Left ventricle myocardium inferior (tissue), 1 donor: Measurements from ENCODE around the gene MPZL1. TPM values are rescaled to one million over a fixed set of nuclear protein-coding genes. Genes with fewer than 3 reads are reported as not detected.

ENCODE experiments used
- DNase-seq: peaks from one replicate; pipeline ENCODE4 v3.0.0-alpha.2; 2020
- H3K27ac ChIP-seq: fragments of 200-600 bp; replicated peaks from 2 replicates; pipeline ENCODE4 v1.8.0; 2021
- H3K27me3 ChIP-seq: fragments of 200-600 bp; 2 replicates; pipeline ENCODE4 v1.8.0; 2021; ENCODE audit warnings: low read depth
- H3K36me3 ChIP-seq: fragments of 200-600 bp; 2 replicates; pipeline ENCODE4 v1.8.0; 2021
- H3K4me1 ChIP-seq: fragments of 200-600 bp; 2 replicates; pipeline ENCODE4 v1.8.0; 2021
- H3K4me3 ChIP-seq: fragments of 200-600 bp; 2 replicates; pipeline ENCODE4 v1.8.0; 2021; ENCODE audit warnings: mild to moderate bottlenecking, moderate library complexity
- H3K9me3 ChIP-seq: fragments of 200-600 bp; replicated peaks from 2 replicates; pipeline ENCODE4 v1.8.0; 2021
- CTCF ChIP-seq: fragments of 200-600 bp; IDR thresholded peaks from 2 replicates; pipeline ENCODE4 v1.8.0; 2021; ENCODE audit warnings: antibody characterized with exemption, mild to moderate bottlenecking, borderline replicate concordance
- intact Hi-C: fragments of 100-400 bp; cut with micrococcal nuclease; formaldehyde crosslinking; loops from one replicate; pipeline ENCODE4 v1.11.0; 2022
- total RNA-seq: library from RNA; stranded (reverse); fragmentation: NEBNext Ultra II Directional; extraction: Animal tissue kit (Norgen Biotek cat#: 25700); gene quantifications from one replicate; pipeline ENCODE4 v1.2.1, GENCODE V29; 2021
- donor health status: DM: no; HTN: yes; CAD: no; lungs with severe emphysema.

Gene MPZL1
- total RNA-seq, 1 donor from 2014 or later = 28.9 TPM

GRCh38 chr1:167703557-167703956 is 18.2 kb upstream of the MPZL1 start:
- peaks cover 43% of the 10 kb centered on the region for H3K4me1 ChIP-seq
- DNase-seq = no peak
- no peaks in the 10 kb centered on the region for H3K27me3 ChIP-seq
- no peaks in the 10 kb centered on the region for H3K9me3 ChIP-seq
- intact Hi-C loops = no loop called here
- H3K4me3 ChIP-seq = no peak overlapping the region
- peaks cover 58% of the 10 kb centered on the region for H3K36me3 ChIP-seq
- TF ChIP-seq CTCF = no peak
- no peak overlapping the region for H3K27ac ChIP-seq

GRCh38 chr1:167704715-167705114 is 17.1 kb upstream of the MPZL1 start:
- H3K27me3 ChIP-seq = no peaks in the 10 kb centered on the region

GRCh38 chr1:167705250-167705649 is 16.5 kb upstream of the MPZL1 start:
- DNase-seq = no peak
- H3K4me3 ChIP-seq = no peak overlapping the region
- peaks cover 43% of the 10 kb centered on the region for H3K36me3 ChIP-seq
- H3K9me3 ChIP-seq = no peaks in the 10 kb centered on the region
- TF ChIP-seq CTCF = no peak
- no peak overlapping the region for H3K27ac ChIP-seq
- intact Hi-C loops = no loop called here
- no peaks in the 10 kb centered on the region for H3K27me3 ChIP-seq
- H3K4me1 ChIP-seq = peaks cover 30% of the 10 kb centered on the region

More at GRCh38 chr1:167704715-167705114, 17.1 kb upstream of the MPZL1 start:
- no peak for TF ChIP-seq CTCF
- Histone ChIP-seq H3K27ac (no peak overlapping the region), H3K4me1 (peaks cover 32% of the 10 kb centered on the region), H3K4me3 (no peak overlapping the region), H3K9me3 (no peaks in the 10 kb centered on the region), H3K36me3 (peaks cover 48% of the 10 kb centered on the region)
- intact Hi-C loops = no loop called here
- no peak for DNase-seq

GRCh38 chr1:167706363-167706762 is 15.4 kb upstream of the MPZL1 start:
- Histone ChIP-seq H3K4me1 (peaks cover 26% of the 10 kb centered on the region), H3K4me3 (no peak overlapping the region), H3K9me3 (no peaks in the 10 kb centered on the region), H3K36me3 (peaks cover 34% of the 10 kb centered on the region), H3K27ac (no peak overlapping the region), H3K27me3 (no peaks in the 10 kb centered on the region)
- no peak for DNase-seq
- TF ChIP-seq CTCF = no peak
- intact Hi-C loops = no loop called here

GRCh38 chr1:167706931-167707877 is 14.6 kb upstream of the MPZL1 start:
- peaks cover 25% of the 10 kb centered on the region for H3K36me3 ChIP-seq
- H3K4me3 ChIP-seq = no peak overlapping the region
- H3K4me1 ChIP-seq = peaks cover 18% of the 10 kb centered on the region
- no peaks in the 10 kb centered on the region for H3K9me3 ChIP-seq
- no peak for TF ChIP-seq CTCF
- no peaks in the 10 kb centered on the region for H3K27me3 ChIP-seq
- intact Hi-C loops = no loop called here
- H3K27ac ChIP-seq = no peak overlapping the region
- DNase-seq = no peak
